HG02884 (cell line): ENCODE results near the gene DOHH.

Source experiments
- ATAC-seq: cut with Tn5 transposase; IDR thresholded peaks from one replicate; pipeline ENCODE4 v1.9.1; 2021; ENCODE audit warnings: mild to moderate bottlenecking, moderate library complexity; ENCODE audit not compliant: unreplicated experiment

Gene DOHH

GRCh38 chr19:3443840-3444694 lies 56.4 kb downstream of the DOHH start:
- no peak for ATAC-seq

GRCh38 chr19:3442487-3443071 lies 57.9 kb downstream of the DOHH start:
- ATAC-seq = no peak

- no peak for ATAC-seq
These were observed 58.5 kb downstream of the DOHH start for GRCh38 chr19:3441986-3442329.

DNA sequence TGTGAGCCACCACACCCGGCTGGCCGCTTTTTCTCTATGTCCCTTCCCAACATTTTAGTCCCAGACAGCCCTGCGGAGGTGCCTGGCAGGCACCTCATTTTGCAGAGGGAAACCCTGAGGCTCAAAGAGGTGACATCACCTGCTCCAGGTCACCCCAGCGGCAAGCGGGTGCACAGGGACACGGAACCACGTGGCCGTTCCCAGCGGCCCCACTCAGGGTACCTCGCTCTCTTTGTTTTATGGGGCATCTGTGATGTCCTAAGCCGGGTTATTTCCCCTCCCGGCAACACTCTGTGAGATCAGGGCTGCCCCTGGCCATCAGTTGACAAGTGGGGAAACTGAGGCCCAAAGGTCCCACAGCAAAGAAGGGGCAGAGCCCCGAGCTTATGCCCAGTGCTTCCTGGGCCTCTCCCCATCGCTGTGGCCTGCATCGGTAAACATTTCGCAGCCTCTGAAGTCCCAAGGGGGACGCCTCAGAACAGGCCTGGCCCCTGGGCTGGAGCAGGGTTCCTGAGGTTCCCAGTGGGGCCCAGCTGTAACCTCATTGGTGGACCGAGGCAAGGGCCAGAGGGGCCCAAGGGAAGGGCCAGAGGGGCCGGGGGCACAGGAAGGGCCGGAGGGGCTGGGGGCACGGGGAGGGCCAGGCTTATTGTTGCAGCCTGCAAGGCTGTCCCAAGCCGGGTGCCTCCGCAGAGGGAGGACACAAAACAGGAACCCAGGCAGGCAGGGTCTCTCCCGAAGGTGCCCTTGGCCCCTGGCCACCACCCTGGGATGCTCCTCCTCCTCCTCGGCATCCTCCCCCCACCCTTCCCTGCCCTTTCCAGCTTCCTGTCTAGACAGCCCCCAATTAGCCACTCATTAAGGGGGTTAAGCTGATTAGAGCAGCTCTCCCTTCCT lies 59.1 kb downstream of the DOHH start:
- ATAC-seq = no peak
